GM18511 (cell line): ENCODE data around the gene TUBB2A.
A peak's percentile ranks its signal among the peaks of the same experiment; 100 is the strongest.
"Not testable (repeated sequence)": the region's sequence is repeated elsewhere in the genome, so short reads cannot be mapped to it uniquely, and the experiment has no call there.

ENCODE experiments used
- ATAC-seq: cut with Tn5 transposase; IDR thresholded peaks from one replicate; pipeline ENCODE4 v1.9.1; 2021; ENCODE audit warnings: mild to moderate bottlenecking, moderate library complexity; ENCODE audit not compliant: unreplicated experiment

TUBB2A gene

DNA sequence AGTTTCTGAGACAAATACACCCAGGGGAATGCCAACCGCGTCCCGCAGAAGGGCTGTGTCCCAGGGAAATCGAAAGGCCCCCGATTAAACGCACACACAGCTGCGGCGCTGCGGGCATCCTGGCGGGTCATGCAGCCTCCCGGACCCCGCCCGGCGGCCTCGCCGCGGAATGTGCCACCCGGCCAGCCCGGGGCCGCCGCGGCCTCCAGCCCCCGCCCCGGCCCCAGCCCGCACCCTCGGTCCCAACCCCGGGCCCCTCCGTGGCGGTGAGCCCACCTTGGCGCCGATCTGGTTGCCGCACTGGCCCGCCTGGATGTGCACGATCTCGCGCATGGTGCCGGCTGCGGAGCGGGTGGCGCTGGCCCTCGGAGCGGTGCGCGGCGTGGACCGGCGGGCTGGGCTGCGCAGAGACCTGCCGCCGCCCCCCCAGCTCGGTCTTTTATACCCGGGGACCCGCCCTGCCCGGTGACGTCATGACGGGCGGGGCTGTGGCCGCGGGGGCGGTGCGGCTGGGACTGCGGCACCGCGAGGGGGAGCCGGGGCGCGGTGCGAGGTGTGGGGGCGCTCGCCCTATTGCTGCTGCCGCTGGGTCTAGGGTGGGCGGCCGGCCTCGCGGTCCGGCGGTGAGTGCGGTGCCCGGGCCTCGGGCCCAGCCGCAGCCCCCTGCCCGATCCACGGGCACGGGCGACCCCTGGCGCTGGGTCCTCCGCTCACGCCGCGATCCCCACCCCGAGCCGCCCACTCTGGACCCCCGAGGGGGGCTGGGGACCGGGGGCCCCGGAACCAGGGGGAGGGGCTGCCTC lies at the start of gene TUBB2A:
Gene TUBB2A (minus strand): TSS at position 414 of the 803 bp plus-strand sequence. CDS start 81 bp downstream, at position 333.
- peak; percentile 74 for ATAC-seq

DNA sequence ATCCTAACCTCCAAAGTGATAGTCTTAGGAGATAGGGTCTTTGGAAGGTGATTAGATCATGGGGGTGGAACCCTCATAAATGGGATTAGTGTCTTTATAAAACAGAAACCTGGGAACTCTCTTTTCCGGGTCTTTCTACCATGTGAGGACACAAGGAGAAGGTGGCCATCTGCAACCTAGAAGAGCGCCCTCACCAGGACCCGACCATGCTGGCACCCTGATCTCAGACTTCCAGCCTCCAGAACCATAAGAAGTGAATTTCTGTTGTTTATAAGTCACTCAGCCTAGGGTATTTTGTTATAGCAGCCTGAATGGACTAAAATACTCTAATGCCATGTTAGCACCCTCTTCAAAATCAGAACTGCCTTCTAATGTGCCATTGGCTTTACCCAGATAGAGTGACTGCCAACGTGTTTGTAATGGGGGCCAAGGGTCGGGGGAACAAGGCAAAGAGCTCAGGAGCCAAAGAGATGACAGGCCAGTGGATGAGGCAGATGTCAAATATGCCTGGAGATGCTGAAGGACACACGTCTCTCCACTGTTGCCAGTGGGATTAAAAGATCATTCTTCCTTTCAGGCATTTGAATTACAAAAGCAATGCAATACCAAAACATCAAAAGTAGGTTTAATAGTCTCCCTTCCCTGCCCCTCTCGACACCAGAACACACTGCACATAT lies 49.1 kb upstream of the TUBB2A start:
- ATAC-seq: no peak

DNA sequence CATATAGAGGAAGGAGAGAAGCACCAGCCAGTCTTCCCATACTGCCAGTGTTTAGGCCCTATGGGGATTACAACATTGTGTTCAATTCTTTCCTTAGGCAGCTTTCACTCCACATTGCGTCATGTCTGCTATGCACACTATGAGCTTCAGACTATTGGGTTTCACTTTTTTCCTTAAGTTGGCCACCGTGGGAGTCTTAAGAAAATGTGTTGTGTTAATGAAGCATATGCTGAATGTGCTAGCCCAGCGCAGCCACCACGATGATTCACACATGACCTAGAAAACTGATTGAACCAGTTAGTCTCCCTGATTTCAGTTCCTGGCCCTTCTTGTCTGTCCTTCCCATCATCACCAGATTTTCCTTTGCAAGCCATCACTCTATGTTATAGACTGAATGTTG lies 48.6 kb upstream of the TUBB2A start:
- no peak for ATAC-seq

DNA sequence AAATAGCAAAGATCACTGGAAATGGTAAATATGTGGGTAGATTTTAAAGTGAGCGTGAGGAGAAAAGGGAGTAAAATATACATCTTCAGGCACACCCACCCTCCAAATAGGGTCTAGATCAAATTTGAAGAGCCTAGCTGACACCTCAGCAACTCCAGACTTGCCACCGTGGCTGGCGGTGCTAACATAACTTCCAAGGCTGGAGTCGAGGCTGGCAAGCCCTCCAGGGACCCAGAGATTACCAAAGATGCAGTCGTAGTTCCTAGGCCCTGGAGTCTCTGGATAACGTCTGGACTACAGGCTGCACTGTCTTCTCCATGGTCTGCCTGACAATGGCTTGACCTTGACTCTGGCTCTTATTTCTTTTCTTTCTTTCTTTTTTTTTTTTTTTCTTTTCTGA lies 47.6 kb upstream of the TUBB2A start:
- no peak for ATAC-seq

DNA sequence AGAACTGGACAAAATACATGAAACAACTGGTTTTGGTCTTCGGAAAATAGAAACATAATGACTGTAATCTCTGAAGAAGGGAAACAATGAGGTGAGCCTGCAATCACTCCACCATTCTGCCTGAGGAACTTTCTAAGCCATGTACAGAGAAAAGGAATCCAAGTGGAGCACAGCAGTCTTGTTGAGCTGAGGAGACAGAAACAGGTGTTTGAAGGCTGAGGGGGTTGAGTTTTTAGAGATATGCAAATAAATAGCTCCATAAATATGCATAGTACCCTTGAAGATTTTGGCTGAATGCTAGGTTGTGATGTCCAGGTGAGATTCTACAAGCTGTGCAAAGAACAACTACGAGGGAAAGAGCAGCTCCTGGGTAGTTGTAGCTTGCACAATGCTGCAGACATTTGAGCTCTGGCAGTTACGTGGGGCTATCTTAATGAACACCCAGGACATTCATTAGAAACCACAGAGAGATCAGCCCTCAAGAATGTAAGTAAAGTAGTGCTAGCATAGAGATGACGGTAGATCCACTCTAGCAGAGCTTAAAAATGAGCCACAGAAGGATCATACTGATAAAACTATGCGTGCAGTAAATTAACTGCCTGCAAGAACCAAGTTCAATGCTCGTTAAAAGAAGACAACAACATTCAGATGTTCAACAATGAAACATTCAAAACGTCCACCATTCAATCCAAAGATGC lies 45.8 kb upstream of the TUBB2A start:
- ATAC-seq: no peak

DNA sequence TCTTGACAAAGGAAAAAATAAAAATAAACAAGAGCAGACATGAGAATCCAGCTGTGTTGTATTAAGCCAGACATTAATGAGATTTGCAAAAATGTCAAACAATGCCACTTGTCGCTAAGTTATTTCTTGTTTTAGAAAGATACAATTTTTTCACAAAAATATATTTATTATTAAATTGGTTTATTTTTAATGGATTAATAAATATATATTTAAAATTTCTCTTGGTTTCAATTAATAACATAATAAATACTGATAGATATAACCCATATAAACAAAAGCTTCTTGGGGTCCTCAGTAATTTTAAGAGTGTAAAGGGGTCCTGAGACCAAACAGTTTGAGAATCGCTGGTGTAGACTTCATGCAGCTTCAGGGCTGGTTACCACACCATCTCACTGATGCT lies 44.0 kb upstream of the TUBB2A start:
- no peak for ATAC-seq

DNA sequence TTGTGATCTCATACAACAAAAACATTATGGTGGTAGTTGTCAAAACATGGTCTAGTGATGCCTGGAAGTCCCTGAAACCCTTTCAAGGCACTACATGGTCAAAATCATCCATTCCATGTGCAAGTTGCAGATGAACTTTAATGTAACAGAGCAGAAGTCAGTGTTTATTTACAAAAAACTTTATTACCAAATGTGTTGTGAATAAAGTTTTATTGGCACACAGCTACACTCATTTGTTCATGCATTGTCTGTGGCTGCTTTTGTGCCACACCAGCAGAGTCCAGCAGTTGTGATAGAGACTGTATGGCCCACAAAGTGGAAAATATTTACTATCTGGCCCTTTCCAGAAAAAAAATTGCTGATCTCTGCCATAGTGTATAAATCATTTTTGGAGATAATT lies 43.3 kb upstream of the TUBB2A start:
- ATAC-seq: no peak

DNA sequence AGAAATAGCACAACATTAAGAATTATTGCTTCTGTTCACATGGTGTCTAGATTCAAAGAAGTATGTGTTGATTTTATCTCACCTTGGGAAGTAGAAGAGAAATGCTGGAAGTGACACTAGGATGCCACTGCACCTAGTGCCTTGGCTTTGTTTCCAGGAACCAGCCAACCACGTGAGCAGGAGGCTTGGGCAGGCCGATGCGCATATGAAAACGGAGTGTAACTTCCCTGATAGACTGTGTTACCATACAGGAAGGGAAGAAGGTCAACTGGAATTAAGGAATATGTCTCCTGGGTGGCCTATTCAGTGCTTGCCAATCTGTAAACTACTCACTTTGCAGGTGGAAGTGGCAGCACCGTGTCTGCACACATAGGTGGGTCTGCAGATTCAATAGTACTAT lies 42.0 kb upstream of the TUBB2A start:
- no peak for ATAC-seq

DNA sequence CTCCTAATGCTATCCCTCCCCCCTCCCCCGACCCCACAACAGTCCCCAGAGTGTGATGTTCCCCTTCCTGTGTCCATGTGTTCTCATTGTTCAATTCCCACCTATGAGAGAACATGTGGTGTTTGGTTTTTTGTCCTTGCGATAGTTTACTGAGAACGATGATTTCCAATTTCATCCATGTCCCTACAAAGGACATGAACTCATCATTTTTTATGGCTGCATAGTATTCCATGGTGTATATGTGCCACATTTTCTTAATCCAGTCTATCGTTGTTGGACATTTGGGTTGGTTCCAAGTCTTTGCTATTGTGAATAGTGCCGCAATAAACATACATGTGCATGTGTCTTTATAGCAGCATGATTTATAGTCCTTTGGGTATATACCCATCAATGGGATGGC lies 40.4 kb upstream of the TUBB2A start:
- not testable (repeated sequence) for ATAC-seq

DNA sequence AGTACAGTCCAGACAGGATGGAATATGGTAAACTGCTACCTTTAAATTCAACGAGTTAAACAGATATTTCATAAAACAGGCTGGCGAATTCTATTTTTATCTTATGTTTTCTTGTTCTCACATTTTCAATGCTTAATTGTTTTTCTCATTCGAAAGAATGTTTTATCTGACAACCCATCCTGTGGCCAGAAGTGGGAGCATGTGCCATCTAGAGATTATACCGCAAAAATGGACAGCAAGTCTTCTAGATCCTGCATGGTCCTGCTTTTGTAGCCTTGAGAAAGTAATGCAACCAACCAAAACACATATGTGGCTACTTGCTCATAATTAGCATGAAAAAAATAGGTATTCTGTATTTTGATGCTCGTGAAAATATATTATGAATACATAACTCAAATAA lies 39.4 kb upstream of the TUBB2A start:
- ATAC-seq: no peak

DNA sequence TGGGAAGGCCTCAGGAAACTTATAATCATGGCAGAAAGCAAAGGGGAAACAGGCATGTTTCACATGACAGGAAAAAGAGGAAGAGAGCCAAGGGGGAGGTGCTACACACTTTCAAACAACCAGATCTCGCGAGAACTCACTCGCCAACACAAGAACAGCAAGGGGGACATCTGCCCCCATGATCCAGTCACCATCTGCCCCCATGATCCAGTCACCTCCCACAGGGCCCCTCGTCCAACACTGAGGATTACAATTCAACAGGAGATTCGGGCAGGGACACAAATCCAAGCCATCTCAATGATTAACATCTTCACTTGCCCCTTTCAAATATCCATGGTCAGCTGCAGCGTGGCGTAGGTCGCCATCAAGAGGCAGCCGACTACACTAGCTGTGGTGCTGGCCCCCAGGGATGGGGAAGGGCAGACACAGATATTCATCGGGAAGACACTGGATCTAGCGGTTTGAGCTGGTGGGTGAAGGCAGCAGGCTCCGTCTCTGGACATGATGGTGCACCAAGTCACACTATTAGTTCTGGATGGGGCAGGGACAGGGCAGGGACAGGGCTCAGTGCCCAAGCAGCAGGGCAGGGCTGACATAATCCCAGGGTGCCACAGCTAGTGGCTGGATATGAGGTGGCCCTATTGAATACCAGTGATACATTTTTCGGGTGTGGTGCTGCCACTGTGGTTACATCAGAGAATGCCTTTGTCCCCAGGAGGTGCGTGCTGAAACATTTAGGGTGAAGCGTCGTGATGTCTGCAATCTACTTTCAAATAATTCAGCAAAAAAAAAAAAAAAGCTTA lies 38.6 kb upstream of the TUBB2A start:
- ATAC-seq: no peak

DNA sequence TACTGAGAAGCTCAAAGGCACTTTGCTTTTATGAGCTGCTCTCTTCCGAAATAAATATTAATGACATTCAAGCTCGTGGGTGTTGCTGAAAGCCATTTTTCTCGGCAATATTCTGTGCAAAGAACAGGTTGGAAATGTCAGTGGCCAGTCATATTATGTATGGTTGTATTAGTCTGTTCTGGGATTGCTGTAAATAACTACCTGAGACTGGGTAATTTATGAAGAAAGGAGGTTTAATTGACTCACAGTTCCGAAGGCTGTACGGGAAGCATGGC lies 38.0 kb upstream of the TUBB2A start:
- no peak for ATAC-seq

DNA sequence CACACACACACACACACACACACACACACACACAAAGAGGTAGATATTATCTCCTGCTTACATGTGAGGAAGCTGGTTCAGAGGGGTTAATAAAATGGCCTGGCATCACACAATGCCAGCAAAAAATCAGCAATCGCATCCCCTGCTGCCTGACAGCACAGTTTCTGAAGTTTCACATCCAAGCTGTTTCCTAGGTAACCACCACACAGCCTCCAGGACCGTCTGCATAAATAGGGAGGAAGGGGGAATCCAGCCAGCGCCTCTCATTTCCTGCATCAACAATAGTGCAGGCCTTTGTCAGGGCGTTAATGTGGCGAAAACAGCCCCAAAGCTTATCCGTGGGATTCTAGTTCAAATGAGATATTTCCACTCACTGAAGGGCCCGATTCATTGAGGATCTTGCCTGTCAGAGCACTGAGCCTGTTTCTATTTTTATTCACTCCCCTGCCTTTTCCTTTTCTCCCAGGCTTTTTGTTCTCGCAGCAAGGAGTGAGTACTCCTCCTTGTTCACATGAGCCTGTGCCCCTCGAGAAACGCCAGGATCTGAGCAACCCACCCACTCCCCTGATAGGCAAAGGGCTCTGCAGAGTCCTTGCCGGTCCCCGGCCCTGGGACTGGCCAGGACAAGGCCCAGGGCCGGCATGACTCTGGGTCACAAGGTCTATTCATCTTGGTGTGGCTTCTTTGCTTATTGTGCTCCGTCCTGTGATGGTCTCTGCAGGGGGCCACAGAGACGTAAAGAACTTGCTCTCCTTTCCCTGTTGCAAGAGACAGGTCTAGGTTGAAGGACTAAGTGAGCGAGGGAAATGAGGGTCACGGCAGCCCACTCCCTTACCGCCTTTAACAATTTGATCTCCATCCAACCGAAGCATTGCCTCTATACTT lies 37.4 kb upstream of the TUBB2A start:
- no peak for ATAC-seq

DNA sequence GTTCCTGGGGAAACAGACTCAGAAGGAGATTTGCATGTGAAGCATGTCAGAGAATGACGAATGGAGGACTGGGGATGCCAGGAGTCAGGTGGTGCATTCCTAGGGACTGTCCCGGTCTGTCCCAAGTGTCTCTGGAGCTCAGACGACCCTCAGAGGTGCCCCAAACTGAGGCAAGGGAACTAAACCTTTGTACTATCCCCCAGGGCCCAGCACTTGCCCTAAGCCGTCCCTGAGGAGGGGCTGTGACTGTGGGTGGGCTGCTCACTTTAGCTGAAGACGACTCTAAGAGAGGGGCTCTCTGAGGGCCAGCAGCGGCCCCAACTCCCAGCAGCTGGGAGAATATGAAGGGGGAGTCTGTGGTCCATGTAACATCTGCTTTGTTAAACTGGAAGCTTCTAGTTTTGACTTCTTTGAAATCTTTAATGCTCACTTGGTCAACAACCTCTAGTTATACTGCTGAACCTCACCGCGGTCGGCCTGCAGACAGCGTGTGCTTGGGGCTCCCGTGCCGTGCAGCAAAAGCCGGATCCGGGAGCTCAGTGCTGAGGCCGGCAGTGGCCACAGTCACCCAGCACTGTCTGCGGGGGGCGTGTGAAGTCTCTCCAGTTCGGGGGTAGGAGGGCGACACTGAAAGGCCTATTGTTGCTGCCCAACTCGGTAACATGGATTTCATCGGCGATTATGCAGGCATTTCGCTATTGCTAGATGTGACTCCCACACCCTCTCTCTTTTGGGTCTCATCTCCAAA lies 35.9 kb upstream of the TUBB2A start:
- no peak for ATAC-seq

DNA sequence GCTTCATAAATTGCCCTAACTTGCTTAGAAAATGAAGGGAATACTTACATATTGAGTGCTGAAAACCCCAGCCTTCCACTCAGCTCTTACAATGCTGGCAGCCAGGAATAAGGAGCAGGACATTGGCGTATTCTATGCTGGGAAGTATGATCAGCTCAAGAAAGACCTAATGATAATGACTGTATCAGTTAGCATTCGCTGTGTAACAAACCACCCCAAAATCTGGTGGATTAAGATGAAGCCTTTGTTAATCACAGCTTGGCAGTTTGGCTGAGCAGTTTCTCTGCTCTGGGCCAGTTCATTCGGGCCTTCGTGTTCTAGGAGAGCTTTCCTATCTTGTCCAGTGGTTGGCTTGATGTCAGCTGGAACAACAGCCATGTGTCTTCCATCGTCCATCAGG lies 33.4 kb upstream of the TUBB2A start:
- no peak for ATAC-seq

DNA sequence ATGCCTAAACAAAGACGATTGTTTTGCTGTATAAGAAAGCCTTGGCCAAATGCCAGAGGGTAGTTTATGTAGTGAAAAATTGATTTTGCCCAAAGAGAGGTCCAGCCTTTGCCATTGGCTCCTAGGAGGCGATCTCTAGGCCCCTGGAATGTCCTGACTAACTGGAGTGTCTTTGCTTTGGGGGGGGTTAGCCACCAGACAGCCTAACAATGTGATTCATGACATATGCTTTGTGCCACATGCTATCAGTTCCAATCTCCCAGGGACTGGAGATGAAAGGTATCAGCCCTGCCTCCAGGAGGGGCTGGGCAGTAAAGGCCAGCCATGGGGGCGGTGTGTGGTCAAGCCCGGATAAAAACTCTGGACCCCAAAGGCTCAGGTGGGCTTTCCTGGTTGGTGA lies 32.7 kb upstream of the TUBB2A start:
- no peak for ATAC-seq

DNA sequence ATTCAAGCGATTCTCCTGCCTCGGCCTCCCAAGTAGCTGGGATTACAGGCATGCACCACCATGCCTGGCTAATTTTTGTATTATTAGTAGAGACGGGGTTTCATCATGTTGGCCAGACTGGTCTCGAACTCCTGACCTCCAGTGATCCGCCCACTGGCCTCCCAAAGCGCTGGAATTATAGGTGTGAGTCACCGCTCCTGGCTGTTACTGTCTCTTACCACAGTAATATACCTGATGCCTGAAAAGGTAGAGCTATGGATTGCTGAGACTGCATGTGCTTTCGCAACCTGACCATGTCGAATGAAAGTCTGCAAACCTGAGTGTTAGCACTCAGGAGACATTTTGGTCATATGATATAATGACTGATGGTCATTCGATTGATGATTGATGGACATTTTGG lies 31.8 kb upstream of the TUBB2A start:
- not testable (repeated sequence) for ATAC-seq

DNA sequence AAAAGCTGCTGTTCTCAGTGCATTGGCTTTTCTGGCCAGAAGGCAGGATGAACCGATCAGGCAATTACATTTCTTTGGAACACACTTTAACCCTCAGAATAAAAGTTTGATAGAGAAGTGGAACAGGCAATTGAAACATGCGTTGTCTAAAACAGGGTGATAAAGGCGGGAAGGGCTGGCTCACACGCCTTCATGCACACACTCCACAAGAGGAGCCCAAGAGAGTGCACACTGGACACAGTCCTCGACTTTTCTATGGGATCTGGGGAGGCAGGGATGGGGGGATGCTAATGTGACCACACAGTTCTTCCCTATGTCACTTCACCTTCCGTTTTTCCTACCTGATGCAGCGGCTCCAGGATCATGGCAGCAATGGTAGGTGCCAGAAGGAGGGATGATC lies 30.9 kb upstream of the TUBB2A start:
- no peak for ATAC-seq

DNA sequence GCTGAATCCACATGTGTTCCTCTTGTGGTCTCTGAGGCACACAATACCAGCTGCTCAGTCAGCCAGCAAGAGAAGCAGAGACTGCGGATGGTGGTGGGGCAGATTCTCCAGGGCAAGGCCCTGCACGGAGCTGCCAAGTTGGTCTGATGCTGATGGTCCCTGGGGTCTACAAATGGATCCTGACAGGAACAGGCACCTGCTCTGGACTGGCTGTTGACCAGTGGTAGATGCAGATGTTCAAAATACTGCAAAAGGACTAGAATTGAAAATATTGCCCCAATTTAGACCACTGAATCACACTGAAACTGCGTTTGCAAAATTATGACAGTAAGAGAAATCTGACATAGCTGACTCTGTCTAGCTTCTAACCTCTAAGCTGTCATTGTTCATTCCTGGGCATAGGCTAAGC lies 29.6 kb upstream of the TUBB2A start:
- ATAC-seq: no peak

DNA sequence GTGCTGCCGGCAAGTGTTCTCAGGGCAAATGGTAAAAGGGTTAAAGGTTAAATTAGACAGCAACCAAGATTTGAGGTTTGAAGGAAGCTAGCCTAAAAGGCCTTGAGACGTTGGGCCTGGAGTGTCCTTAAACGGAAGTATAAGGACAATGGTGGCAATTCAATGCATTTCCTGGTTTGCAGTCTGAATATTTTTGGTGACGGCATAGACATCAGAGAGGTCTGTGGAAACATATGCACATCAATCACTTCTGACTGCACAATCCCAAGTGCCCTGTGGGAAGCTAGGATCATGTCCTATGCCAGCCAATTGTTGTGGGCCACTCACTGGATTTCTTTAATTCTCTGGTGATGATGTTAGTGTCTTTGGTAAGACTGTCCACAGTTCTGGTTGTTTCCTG lies 25.7 kb upstream of the TUBB2A start:
- no peak for ATAC-seq
